H1 (cell line): ENCODE results near the gene RNF141. TPM values are rescaled to one million over a fixed set of nuclear protein-coding genes. Genes with fewer than 3 reads are reported as not detected.

Source experiments
- CTCF ChIA-PET: fragments of 300-600 bp; sonication (Branson Sonifier 250); formaldehyde crosslinking; loops from one replicate; lab custom pipeline; 2021; ENCODE audit not compliant: partially characterized antibody; lab: Charles Lee
- POLR2A ChIA-PET: fragments of 300-600 bp; sonication (Branson Sonifier 250); formaldehyde crosslinking; loops from one replicate; lab custom pipeline; 2021; ENCODE audit warnings: inconsistent platforms; ENCODE audit not compliant: partially characterized antibody; lab: Charles Lee
- DNase-seq, 2 experiments: peaks; one replicate each; pipeline versions ENCODE4 v3.0.0 to v3.0.0-alpha.2; 2010 to 2022; ENCODE audit warnings: low spot score in 2 of 2, low read depth in 1 of 2, mixed read lengths in 1 of 2
- FAIRE-seq: peaks from 2 replicates; lab custom pipeline; 2011; peaks lifted over from hg19 to GRCh38; lab: Jason Lieb, UNC
- H2AFZ ChIP-seq: 2 replicates; pipeline ENCODE4 v1.8.1; 2012; ENCODE audit warnings: low read length, inconsistent platforms
- H2AK5ac ChIP-seq: 2 replicates; pipeline ENCODE4 v1.6.1; 2013; ENCODE audit warnings: low read depth, low read length
- H2BK120ac ChIP-seq: replicated peaks from 2 replicates; pipeline ENCODE3; 2013; ENCODE audit warnings: low read depth, low read length, inconsistent platforms
- H2BK12ac ChIP-seq: 2 replicates; pipeline ENCODE4 v1.6.1; 2013; ENCODE audit warnings: low read depth, low read length
- H2BK15ac ChIP-seq: 2 replicates; pipeline ENCODE4 v1.6.1; 2013; ENCODE audit warnings: low read length
- H2BK20ac ChIP-seq: 2 replicates; pipeline ENCODE4 v1.6.1; 2013; ENCODE audit warnings: low read length
- H2BK5ac ChIP-seq: 2 replicates; pipeline ENCODE4 v1.6.1; 2013; ENCODE audit warnings: low read depth, low read length
- H3K14ac ChIP-seq: 2 replicates; pipeline ENCODE4 v1.6.1; 2013; ENCODE audit warnings: inconsistent platforms; ENCODE audit not compliant: insufficient read length
- H3K18ac ChIP-seq: 2 replicates; pipeline ENCODE4 v1.6.1; 2013; ENCODE audit warnings: low read length; ENCODE audit errors: extremely low read depth
- H3K23ac ChIP-seq: 2 replicates; pipeline ENCODE4 v1.6.1; 2013; ENCODE audit warnings: inconsistent platforms; ENCODE audit not compliant: insufficient read length
- H3K23me2 ChIP-seq: 2 replicates; pipeline ENCODE4 v1.6.1; 2013; ENCODE audit warnings: low read depth, low read length
- H3K27ac ChIP-seq: 2 replicates; pipeline ENCODE4 v1.6.1; 2011; ENCODE audit warnings: low read depth, low read length, inconsistent platforms
- H3K27me3 ChIP-seq, 4 experiments: replicated peaks in 1 of 4; 1 replicate in 1 of 4; 2 replicates in 3 of 4; pipeline versions ENCODE4 v1.6.1 to v1.8.1; 2011 to 2013; ENCODE audit warnings: low read length in 3 of 4, mild to moderate bottlenecking in 3 of 4, inconsistent platforms in 2 of 4, mixed read lengths in 2 of 4, moderate library complexity in 1 of 4; ENCODE audit not compliant: control insufficient read depth in 3 of 4, insufficient read depth in 3 of 4; ENCODE audit errors: extremely low read depth in 1 of 4
- H3K36me3 ChIP-seq, 4 experiments: 2 replicates each; pipeline versions ENCODE4 v1.6.1 to v1.8.1; 2011 to 2013; ENCODE audit warnings: mild to moderate bottlenecking in 4 of 4, low read length in 3 of 4, moderate library complexity in 2 of 4, control low read depth in 1 of 4, inconsistent platforms in 1 of 4; ENCODE audit not compliant: insufficient read depth in 4 of 4, control insufficient read depth in 2 of 4
- H3K4ac ChIP-seq: replicated peaks from 2 replicates; pipeline ENCODE3; 2013; ENCODE audit warnings: low read length, low read depth, mixed read lengths, inconsistent platforms; ENCODE audit not compliant: insufficient read length
- H3K4me1 ChIP-seq, 4 experiments: replicated peaks in 1 of 4; 1 replicate in 1 of 4; 2 replicates in 3 of 4; pipeline versions ENCODE4 v1.6.1 to v1.8.1; 2011 to 2013; ENCODE audit warnings: low read length in 3 of 4, inconsistent platforms in 2 of 4, mixed read lengths in 1 of 4; ENCODE audit not compliant: insufficient read depth in 4 of 4, control insufficient read depth in 3 of 4
- H3K4me2 ChIP-seq, 2 experiments: 2 replicates each; pipeline versions ENCODE4 v1.6.1 to v1.8.1; 2011 to 2013; ENCODE audit warnings: low read depth in 2 of 2, low read length in 2 of 2, control low read depth in 1 of 2, inconsistent platforms in 1 of 2, mild to moderate bottlenecking in 1 of 2; ENCODE audit not compliant: insufficient read depth in 1 of 2
- H3K4me3 ChIP-seq, 4 experiments: fragments of 200-600, 300-600 bp in 1 of 4; sonication (generic), shearing (Covaris generic), sonication (Bioruptor Twin) in 1 of 4; 2 replicates each; pipeline versions ENCODE4 v1.5.1 to v1.8.1; 2011 to 2016; ENCODE audit warnings: low read length in 4 of 4, low read depth in 3 of 4, control low read depth in 2 of 4, inconsistent platforms in 2 of 4, mild to moderate bottlenecking in 2 of 4, mixed read lengths in 1 of 4, moderate library complexity in 1 of 4; ENCODE audit not compliant: insufficient read depth in 2 of 4; ENCODE audit errors: extremely low read depth in 1 of 4
- H3K56ac ChIP-seq: replicated peaks from 2 replicates; pipeline ENCODE3; 2013; ENCODE audit warnings: low read depth, mild to moderate bottlenecking, mixed read lengths, low read length, inconsistent platforms; ENCODE audit not compliant: insufficient read length
- H3K79me1 ChIP-seq: 2 replicates; pipeline ENCODE4 v1.6.1; 2013; ENCODE audit warnings: low read depth, low read length, control low read depth
- H3K79me2 ChIP-seq, 2 experiments: 2 replicates each; pipeline versions ENCODE4 v1.6.1 to v1.8.1; 2012 to 2013; ENCODE audit warnings: low read length in 2 of 2, mild to moderate bottlenecking in 2 of 2, inconsistent platforms in 1 of 2; ENCODE audit not compliant: insufficient read depth in 2 of 2, control insufficient read depth in 1 of 2
- H3K9ac ChIP-seq, 4 experiments: replicated peaks in 1 of 4; 1 replicate in 1 of 4; 2 replicates in 3 of 4; pipeline versions ENCODE4 v1.6.1 to v1.8.1; 2011 to 2013; ENCODE audit warnings: low read depth in 3 of 4, low read length in 3 of 4, control low read depth in 2 of 4, mild to moderate bottlenecking in 2 of 4, moderate library complexity in 2 of 4, inconsistent platforms in 1 of 4; ENCODE audit errors: extremely low read depth in 1 of 4
- H3K9me3 ChIP-seq, 2 experiments: 2 replicates each; pipeline versions ENCODE4 v1.6.1 to v1.8.1; 2012 to 2013; ENCODE audit warnings: mild to moderate bottlenecking in 2 of 2, moderate library complexity in 2 of 2, control low read depth in 1 of 2, inconsistent platforms in 1 of 2, low read depth in 1 of 2, low read length in 1 of 2, mixed read lengths in 1 of 2; ENCODE audit not compliant: insufficient read depth in 2 of 2
- H4K20me1 ChIP-seq, 2 experiments: replicated peaks in 1 of 2; 2 replicates each; pipeline versions ENCODE3 to v1.8.1; 2011 to 2013; ENCODE audit warnings: inconsistent platforms in 2 of 2, low read length in 2 of 2, mild to moderate bottlenecking in 1 of 2; ENCODE audit not compliant: insufficient read depth in 2 of 2, control insufficient read depth in 1 of 2
- H4K5ac ChIP-seq: 2 replicates; pipeline ENCODE4 v1.6.1; 2013; ENCODE audit warnings: low read length, low read depth, mixed read lengths, inconsistent platforms; ENCODE audit not compliant: insufficient read length
- H4K8ac ChIP-seq: 2 replicates; pipeline ENCODE4 v1.8.0; 2013; ENCODE audit warnings: mild to moderate bottlenecking, moderate library complexity, low read length, inconsistent platforms; ENCODE audit not compliant: insufficient read depth; ENCODE audit errors: extremely low read depth
- H4K91ac ChIP-seq: replicated peaks from 2 replicates; pipeline ENCODE3; 2013; ENCODE audit warnings: low read length, mixed read lengths, inconsistent platforms; ENCODE audit not compliant: insufficient read length
- POLR2AphosphoS5 ChIP-seq: IDR thresholded peaks from 2 replicates; pipeline ENCODE4 v1.6.1; 2011; ENCODE audit warnings: low read depth, low read length
- TAF7 ChIP-seq: optimal IDR thresholded peaks from 2 replicates; pipeline ENCODE3; 2011; ENCODE audit warnings: low read depth, mild to moderate bottlenecking, inconsistent platforms, low read length, moderate library complexity, borderline replicate concordance
- YY1 ChIP-seq: IDR thresholded peaks from 2 replicates; pipeline ENCODE4 v1.6.1; 2011; ENCODE audit warnings: low read depth, mild to moderate bottlenecking, low read length
- WGBS, 2 experiments: shearing (Covaris generic) in 1 of 2; methylation state at CpG; one replicate each; pipeline versions ENCODE4 v1.1.6 to v1.1.7; 2013 to 2015; ENCODE audit warnings: low lambda C conversion rate in 2 of 2, mixed read lengths in 2 of 2, inconsistent platforms in 1 of 2, low coverage in 1 of 2, missing lambda C conversion rate in 1 of 2; ENCODE audit not compliant: insufficient replicate concordance in 2 of 2, insufficient coverage in 1 of 2, insufficient read length in 1 of 2; ENCODE audit errors: extremely low coverage in 1 of 2, missing lambda C conversion rate in 1 of 2; 5-methylcytosine and 5-hydroxymethylcytosine counted together
- microRNA counts: library from miRNA; unstranded; fragments of <30 nt; microRNA quantifications from one replicate; lab custom pipeline; 2015
- polyA plus RNA-seq, 7 experiments: library from polyadenylated mRNA; depleted of rRNA in 3 of 7; stranded (reverse) in 5 of 7; unstranded in 2 of 7; fragments of >200 nt in 5 of 7; fragments of 200-250 nt in 2 of 7; gene quantifications; 1 replicate in 5 of 7; 2 replicates in 1 of 7; 4 replicates in 1 of 7; pipeline versions ENCODE4 v1.2.1 to v1.2.3, GENCODE V29; 2011 to 2013; ENCODE audit warnings: missing spikeins in 2 of 7, mixed read lengths in 2 of 7
- total RNA-seq: library from RNA; stranded (reverse); fragmentation: NEBNext Ultra II Directional; extraction: Animal tissue kit (Norgen Biotek cat#: 25700); gene quantifications from 2 replicates; pipeline ENCODE4 v1.2.1, GENCODE V29; 2021

The RNF141 gene
- total and polyA plus RNA-seq, 2 of the 8 experiments (the other 6 are each of a cell fraction or from before 2014, with no cell fraction given): 8.5 to 22.8 TPM

DNA sequence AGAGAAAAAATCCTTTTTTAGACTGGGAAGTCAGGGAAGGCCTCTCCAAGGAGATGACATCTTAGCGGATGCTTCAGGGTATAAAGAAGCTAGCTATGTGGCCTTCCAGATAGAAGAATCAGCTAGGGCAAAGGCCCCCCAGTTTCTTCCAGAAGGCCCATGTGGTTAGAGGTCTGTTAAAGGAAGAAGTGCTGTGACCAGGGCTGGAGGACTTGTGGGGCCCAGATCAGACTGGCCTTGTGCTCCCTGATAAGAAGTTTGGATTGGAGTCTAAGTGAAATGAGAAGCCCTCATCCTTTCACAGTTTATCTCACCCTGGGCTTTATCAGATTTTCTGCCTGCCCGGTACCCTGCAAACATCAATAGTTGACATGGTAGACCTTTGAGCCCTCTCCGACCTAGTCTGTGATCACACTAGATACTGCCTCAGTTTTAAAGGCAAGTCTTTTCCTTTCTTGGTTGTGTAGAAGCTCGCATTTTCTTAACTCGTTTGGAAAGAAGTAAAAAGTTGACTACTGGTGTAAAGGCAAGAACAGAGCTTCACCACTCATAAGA is 78.2 kb downstream of the RNF141 start:
- no peak overlapping the region for H2AK5ac ChIP-seq
- H4K5ac ChIP-seq: no peak overlapping the region
- no peak overlapping the region for H2BK5ac ChIP-seq
- H3K27ac ChIP-seq: no peak overlapping the region
- ChIA-PET POLR2A (interaction anchor here (1.4 kb wide), 1 partner anchor 10 kb away, joined by 3 read pairs; no protein-coding TSS in a partner anchor), CTCF (interaction anchor here (0.6 to 1.3 kb wide), 5 partner anchors 11 to 172 kb away, joined by 3 to 6 read pairs (median 4); no protein-coding TSS in a partner anchor)
- no peak overlapping the region for H3K14ac ChIP-seq
- no peak for FAIRE-seq
- H3K4me1 ChIP-seq: peaks cover 0 to 3% (median 0%) of the 10 kb centered on the region in 4 experiments; a peak in 1 of 7 replicates
- TF ChIP-seq POLR2AphosphoS5: no peak
- no peak for TF ChIP-seq YY1
- TF ChIP-seq TAF7: no peak
- TF ChIP-seq, all 59 proteins: peak for 0
- Histone ChIP-seq H2BK12ac (no peak overlapping the region), H3K4me3 (no peak overlapping the region), H3K9me3 (no peaks in the 10 kb centered on the region), H4K20me1 (no peaks in the 10 kb centered on the region), H4K8ac (no peak overlapping the region), H2BK20ac (no peak overlapping the region), H2BK15ac (no peak overlapping the region), H3K36me3 (no peaks in the 10 kb centered on the region), H3K4ac (no peak overlapping the region), H4K91ac (no peak overlapping the region), H3K27me3 (no peaks in the 10 kb centered on the region), H3K4me2 (no peak overlapping the region), H2AFZ (no peak overlapping the region), H3K56ac (no peak overlapping the region), H3K23ac (no peak overlapping the region), H3K18ac (no peak overlapping the region), H3K23me2 (no peaks in the 10 kb centered on the region), H3K9ac (no peak overlapping the region; a peak in 1 of 7 replicates), H3K79me1 (no peaks in the 10 kb centered on the region), H2BK120ac (no peak overlapping the region), H3K79me2 (no peaks in the 10 kb centered on the region)
- WGBS, 2 experiments: 86% methylated on average over 5 of the region's 5 CpGs; no CpG with 5 or more reads in 1 of the 2 experiments
- DNase-seq: no peak

MicroRNA genes within 50 kb of the gene (microRNA counts, 767-probe panel; counts per million panel counts)
- microRNA hsa-miR-4485 (lab: Ali Mortazavi, UCI): 879 counts per million, percentile 95 among the panel's probes with 10 or more counts

Other genes starting within 250 kb of the RNF141 start
- 50.5 and 54.1 TPM in 2 replicates for gene SBF2, start 247.0 kb downstream of the RNF141 start, total RNA-seq
- gene SBF2, start 247.0 kb downstream of the RNF141 start, polyA plus RNA-seq (2011; rRNA removed): 23.4 and 36.7 TPM in 2 replicates
- 92.2 and 94.1 TPM in 2 replicates for gene ADM, start 236.1 kb downstream of the RNF141 start, total RNA-seq
- gene ADM, start 236.1 kb downstream of the RNF141 start, polyA plus RNA-seq (2011; rRNA removed): 95.6 and 169 TPM in 2 replicates
- gene AMPD3, start 85.9 kb downstream of the RNF141 start, total RNA-seq: 5.2 and 6.3 TPM in 2 replicates
- gene AMPD3, start 85.9 kb downstream of the RNF141 start, polyA plus RNA-seq (2011; rRNA removed): 4.0 and 10.9 TPM in 2 replicates
- gene LYVE1, start 27.5 kb upstream of the RNF141 start, total RNA-seq: 0.09 TPM in 1 of 2 replicates, not detected in the other
- not detected in 2 replicates for gene LYVE1, start 27.5 kb upstream of the RNF141 start, polyA plus RNA-seq (2011; rRNA removed)
- gene IRAG1, start 152.6 kb upstream of the RNF141 start, total RNA-seq: 2.7 and 3.3 TPM in 2 replicates
- 1.8 and 2.2 TPM in 2 replicates for gene IRAG1, start 152.6 kb upstream of the RNF141 start, polyA plus RNA-seq (2011; rRNA removed)
- gene CTR9, start 210.1 kb upstream of the RNF141 start, total RNA-seq: 37.7 and 37.8 TPM in 2 replicates
- 6.1 and 6.6 TPM in 2 replicates for gene CTR9, start 210.1 kb upstream of the RNF141 start, polyA plus RNA-seq (2011; rRNA removed)